Stomach (tissue), 9 donors: ENCODE measurements around the gene PTPRE. TPM values are rescaled to one million over a fixed set of nuclear protein-coding genes. Genes with fewer than 3 reads are reported as not detected.
A peak's percentile ranks its signal among the peaks of the same experiment; 100 is the strongest.

ENCODE experiments used
- DNase-seq, 2 donors: peaks; one replicate each; pipeline versions ENCODE4 v3.0.0 to v3.0.0-alpha.2; 2013 to 2019
- H3K27ac ChIP-seq, 5 donors: fragments of 200-600 bp in 4 of 5; sonication (generic) in 4 of 5; one replicate each; pipeline ENCODE4 v1.5.1; 2013 to 2019; ENCODE audit warnings: mild to moderate bottlenecking in 1 of 5, moderate library complexity in 1 of 5
- H3K27me3 ChIP-seq, 3 donors: fragments of 200-600 bp; sonication (generic); one replicate each; pipeline ENCODE4 v1.5.1; 2017 to 2019; ENCODE audit warnings: mixed run types in 1 of 3
- H3K36me3 ChIP-seq, 4 donors: fragments of 200-600 bp; sonication (generic); 1 replicate in 3 of 4; 2 replicates in 1 of 4; pipeline ENCODE4 v1.5.1; 2016 to 2019
- H3K4me1 ChIP-seq, 4 donors: fragments of 200-600 bp; sonication (generic); one replicate each; pipeline ENCODE4 v1.5.1; 2016 to 2019
- H3K4me3 ChIP-seq, 4 donors: fragments of 200-600 bp; sonication (generic) in 3 of 4; one replicate each; pipeline ENCODE4 v1.5.1; 2016 to 2019; ENCODE audit warnings: mild to moderate bottlenecking in 1 of 4
- H3K9me3 ChIP-seq, 4 donors: fragments of 200-600 bp; sonication (generic); one replicate each; pipeline ENCODE4 v1.5.1; 2016 to 2019
- CTCF ChIP-seq, 7 experiments: fragments of 450-650 bp in 4 of 7; fragments of 200-600 bp in 3 of 7; sonication (generic) in 3 of 7; IDR thresholded peaks; one replicate each; pipeline ENCODE4 v1.5.1; 2016 to 2019; ENCODE audit warnings: antibody characterized with exemption in 7 of 7, control low read depth in 2 of 7, mild to moderate bottlenecking in 1 of 7
- EP300 ChIP-seq: sonication (generic); formaldehyde crosslinking; IDR thresholded peaks from one replicate; pipeline ENCODE4 v1.6.1; 2017; ENCODE audit warnings: antibody characterized with exemption
- POLR2A ChIP-seq, 4 donors: fragments of 450-650 bp; IDR thresholded peaks; one replicate each; pipeline ENCODE4 v1.6.1; 2016; ENCODE audit warnings: antibody characterized with exemption in 4 of 4, control low read depth in 2 of 4, mild to moderate bottlenecking in 1 of 4, moderate library complexity in 1 of 4
- POLR2AphosphoS5 ChIP-seq, 3 donors: sonication (generic); formaldehyde crosslinking; IDR thresholded peaks; one replicate each; pipeline ENCODE4 v1.6.1; 2016; ENCODE audit warnings: antibody characterized with exemption in 3 of 3
- WGBS, 5 donors: extraction: QIAGEN DNeasy Blood & Tissue Kit in 3 of 5; methylation state at CpG; one replicate each; pipeline versions ENCODE4 v1.1.5 to v1.1.7; 2013 to 2018; 5-methylcytosine and 5-hydroxymethylcytosine counted together
- intact Hi-C: fragments of 100-400 bp; cut with DNase I; formaldehyde crosslinking; loops from one replicate; pipeline ENCODE4 v1.15.1; 2023; ENCODE audit warnings: low total_unique reads
- polyA plus RNA-seq, 3 donors: library from polyadenylated mRNA; stranded (reverse); fragments of 200-250 nt; gene quantifications; one replicate each; pipeline ENCODE4 v1.2.3, GENCODE V29; 2013
- total RNA-seq, 5 donors: library from RNA; depleted of rRNA; stranded (reverse); fragments of >200 nt; gene quantifications; one replicate each; pipeline versions ENCODE4 v1.1.0 to v1.2.3, GENCODE V29; 2014 to 2016
- donor health status: healthy with polysubstance abuse.
- donor health status: Bipolar disorder and iron deficiency.
- donor health status: healthy.

Gene PTPRE
- total and polyA plus RNA-seq, 8 donors = 4.0 to 26.4 (median 8.9) TPM

- peak overlapping the region in 4 of 5 donors; percentile 5 to 75 (median 62) for H3K27ac ChIP-seq
- no peaks in the 10 kb centered on the region for H3K9me3 ChIP-seq
- TF ChIP-seq POLR2AphosphoS5 (IDR thresholded peaks at IDR 0.05) (no peak), POLR2A (IDR thresholded peaks at IDR 0.05) (no peak), EP300 (no peak), CTCF (IDR thresholded peaks at IDR 0.05) (no peak)
- H3K36me3 ChIP-seq = no peaks in the 10 kb centered on the region
- no peaks in the 10 kb centered on the region for H3K27me3 ChIP-seq
- H3K4me1 ChIP-seq = peaks cover 0 to 16% (median 13%) of the 10 kb centered on the region in 4 donors
- no peak overlapping the region for H3K4me3 ChIP-seq
- 53 to 70% (median 62%) methylated on average over 15 of the region's 15 CpGs for WGBS, 5 donors
- intact Hi-C loops = no loop called here
- DNase-seq = no peak
These were observed 84.1 kb downstream of the PTPRE start for GRCh38 chr10:127990846-127991542.

GRCh38 chr10:127991543-127992255 is 84.8 kb downstream of the PTPRE start:
- H3K9me3 ChIP-seq = no peaks in the 10 kb centered on the region
- 78 to 87% (median 84%) methylated on average over 8 of the region's 8 CpGs for WGBS, 5 donors
- H3K4me3 ChIP-seq = no peak overlapping the region
- peak overlapping the region in 4 of 5 donors; percentile 59 to 75 (median 66) for H3K27ac ChIP-seq
- TF ChIP-seq POLR2AphosphoS5 (IDR thresholded peaks at IDR 0.05) (no peak), EP300 (no peak), CTCF (IDR thresholded peaks at IDR 0.05) (no peak), POLR2A (IDR thresholded peaks at IDR 0.05) (no peak)
- DNase-seq = no peak
- intact Hi-C loops = no loop called here
- H3K36me3 ChIP-seq = no peaks in the 10 kb centered on the region
- no peaks in the 10 kb centered on the region for H3K27me3 ChIP-seq
- H3K4me1 ChIP-seq = peaks cover 0 to 16% (median 13%) of the 10 kb centered on the region in 4 donors

- 67 to 92% (median 81%) methylated on average over 6 to 8 of the region's 8 CpGs for WGBS, 5 donors
- no peak for TF ChIP-seq POLR2AphosphoS5 (IDR thresholded peaks at IDR 0.05)
- TF ChIP-seq CTCF (IDR thresholded peaks at IDR 0.05) = no peak
- no peak for TF ChIP-seq EP300
- no peak for TF ChIP-seq POLR2A (IDR thresholded peaks at IDR 0.05)
- peaks cover 0 to 17% (median 14%) of the 10 kb centered on the region in 4 donors for H3K4me1 ChIP-seq
- H3K27me3 ChIP-seq = no peaks in the 10 kb centered on the region
- no peaks in the 10 kb centered on the region for H3K9me3 ChIP-seq
- no peak overlapping the region for H3K4me3 ChIP-seq
- peak overlapping the region in 3 of 5 donors; percentile 65 to 75 (median 66) for H3K27ac ChIP-seq
- intact Hi-C loops = no loop called here
- no peak for DNase-seq
- no peaks in the 10 kb centered on the region for H3K36me3 ChIP-seq
These were observed 85.5 kb downstream of the PTPRE start for GRCh38 chr10:127992376-127992775.

- H3K4me1 ChIP-seq = peaks cover 0 to 17% (median 14%) of the 10 kb centered on the region in 4 donors
- intact Hi-C loops = no loop called here
- H3K27me3 ChIP-seq = no peaks in the 10 kb centered on the region
- DNase-seq = no peak
- TF ChIP-seq CTCF (IDR thresholded peaks at IDR 0.05) = no peak
- H3K27ac ChIP-seq = no peak overlapping the region
- no peaks in the 10 kb centered on the region for H3K9me3 ChIP-seq
- 84 to 94% (median 86%) methylated on average over 12 of the region's 12 CpGs for WGBS, 5 donors
- no peaks in the 10 kb centered on the region for H3K36me3 ChIP-seq
- H3K4me3 ChIP-seq = no peak overlapping the region
These were observed 86.3 kb downstream of the PTPRE start for GRCh38 chr10:127993056-127993690.
